Astrocyte of the cerebellum (primary cell): Measurements from ENCODE around the gene AANAT.

ENCODE experiments used
- DNase-seq: peaks from one replicate; pipeline ENCODE4 v3.0.0-alpha.2; 2011; ENCODE audit warnings: low read depth
- H3K4me3 ChIP-seq: 2 replicates; pipeline ENCODE4 v1.5.1; 2011; ENCODE audit warnings: mild to moderate bottlenecking, low read depth, low read length, moderate library complexity
- CTCF ChIP-seq: IDR thresholded peaks from 2 replicates; pipeline ENCODE4 v1.5.1; 2012; ENCODE audit warnings: low read length, low read depth, moderate library complexity, mild to moderate bottlenecking; ENCODE audit errors: missing control alignments
- in situ Hi-C: cut with HindIII; loops from 2 replicates; pipeline ENCODE4 v1.10.0; 2017; ENCODE audit warnings: low sequenced_read_pairs

AANAT gene

DNA sequence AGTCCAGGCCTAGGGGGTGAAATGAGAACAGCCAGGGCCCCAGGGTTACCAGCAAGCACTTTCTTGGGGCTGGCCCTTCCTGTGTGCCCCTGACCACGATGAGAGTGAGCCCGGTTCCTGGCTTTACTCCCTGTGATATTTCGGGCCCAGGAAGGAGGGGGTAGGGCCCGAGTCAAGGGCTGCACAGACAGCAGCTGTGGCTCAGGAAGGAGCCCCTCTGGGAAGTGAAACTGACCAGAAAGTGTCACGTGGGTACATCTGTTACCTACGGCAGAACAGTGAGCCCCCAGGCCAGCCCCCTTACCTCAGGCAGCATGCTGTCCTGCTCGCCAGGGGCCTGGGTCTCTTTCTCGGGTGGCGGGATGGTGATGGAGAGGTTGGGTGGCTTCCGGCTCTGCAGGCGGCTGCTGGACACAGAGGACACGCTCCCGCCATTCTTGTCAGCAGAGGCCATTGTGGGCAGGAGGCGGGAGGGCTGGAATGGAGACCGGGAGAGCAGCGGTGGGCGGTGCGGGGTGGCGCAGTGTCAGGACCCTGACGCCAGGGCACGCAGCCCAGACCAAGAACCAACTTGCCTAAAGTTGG, 13.8 kb downstream of the AANAT start:
- in situ Hi-C loops, result no loop called here
- no peak for DNase-seq

DNA sequence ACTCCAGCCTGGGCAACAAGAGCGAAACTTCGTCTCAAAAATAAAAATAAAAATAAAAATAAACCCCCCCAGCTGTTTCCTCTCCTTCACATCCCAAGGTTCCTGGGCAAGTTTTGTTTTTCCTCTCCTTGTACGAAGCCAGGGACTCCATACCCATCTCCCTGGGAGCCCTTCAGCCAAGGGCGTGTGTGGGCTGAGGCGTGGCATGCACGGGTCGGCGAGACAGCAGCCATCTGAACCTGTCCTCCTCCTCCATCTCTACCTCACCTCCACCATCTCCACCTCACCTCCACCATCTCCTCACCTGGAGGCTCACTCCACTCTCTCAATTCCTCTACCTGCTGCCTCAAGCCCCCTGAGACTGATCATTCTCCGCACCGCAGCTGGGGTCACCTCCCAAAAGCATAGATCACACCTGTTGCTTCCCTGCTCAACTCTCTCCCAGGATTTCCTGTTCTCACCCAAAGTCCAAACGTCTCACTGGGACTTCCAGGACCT, 16.9 kb downstream of the AANAT start:
- TF ChIP-seq CTCF, result no peak
- in situ Hi-C loops, result no loop called here
- DNase-seq, result no peak
- H3K4me3 ChIP-seq, result no peak overlapping the region

More for the DNA sequence above, 13.8 kb downstream of the AANAT start:
- H3K4me3 ChIP-seq, result no peak overlapping the region
- no peak for TF ChIP-seq CTCF

DNA sequence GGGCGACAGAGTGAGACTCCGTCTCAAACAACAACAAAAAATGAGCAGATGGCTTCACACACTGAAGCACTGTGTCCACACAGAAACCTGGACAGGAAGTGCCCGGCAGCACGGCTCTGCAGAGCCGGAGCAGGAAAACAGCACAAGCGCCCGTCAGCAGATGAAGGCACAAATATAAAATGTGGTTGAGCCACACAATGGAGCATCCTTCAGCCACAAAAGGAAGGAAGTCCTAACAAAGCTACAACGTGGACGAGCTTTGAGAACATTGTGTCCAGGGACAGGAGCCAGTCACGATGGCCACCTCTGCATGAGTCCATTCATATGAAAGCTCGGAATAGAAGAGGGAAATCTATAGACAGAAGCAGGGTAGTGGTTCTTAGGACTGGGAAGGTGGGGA, 18.2 kb downstream of the AANAT start:
- DNase-seq, result no peak
- H3K4me3 ChIP-seq, result no peak overlapping the region
- in situ Hi-C loops, result no loop called here
- TF ChIP-seq CTCF, result no peak

DNA sequence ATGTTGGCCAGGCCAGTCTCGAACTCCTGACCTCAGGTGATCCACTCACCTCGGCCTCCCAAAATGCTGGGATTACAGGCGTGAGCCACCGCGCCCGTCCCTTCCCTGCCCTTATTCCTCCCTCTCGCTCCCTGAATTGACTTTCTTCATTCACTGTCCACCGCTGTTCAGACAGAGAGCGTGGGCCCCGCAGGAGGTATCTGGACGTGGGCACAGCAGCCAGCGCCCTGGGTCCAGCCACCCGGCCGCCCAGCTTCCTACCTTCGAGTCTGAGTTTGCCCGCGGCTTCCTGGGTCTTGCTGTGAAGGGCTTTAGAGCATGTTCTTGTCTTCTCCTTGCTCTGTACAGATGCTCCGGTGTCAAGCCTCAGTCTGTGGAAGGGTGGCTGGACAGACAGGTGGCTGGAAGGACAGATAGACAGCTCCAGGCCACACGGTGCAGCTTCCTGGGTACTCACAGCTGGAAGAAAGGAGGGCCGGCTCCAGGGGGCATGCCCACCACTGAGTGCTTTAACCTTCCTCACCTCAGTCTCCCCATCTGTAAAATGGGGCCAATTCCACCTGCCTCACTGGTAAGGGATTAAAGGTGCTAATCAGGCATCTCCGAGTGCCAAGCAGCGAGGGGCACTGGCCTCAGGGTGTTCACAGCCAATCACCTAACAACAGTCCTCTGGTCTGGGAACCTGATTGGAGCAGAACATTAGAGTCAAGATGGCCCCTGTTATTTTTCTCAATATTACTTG, 20.2 kb downstream of the AANAT start:
- in situ Hi-C loops, result no loop called here
- no peak for DNase-seq
- TF ChIP-seq CTCF, result no peak
- no peak overlapping the region for H3K4me3 ChIP-seq

GRCh38 chr17:76490112-76490710, 22.8 kb downstream of the AANAT start:
- no peak overlapping the region for H3K4me3 ChIP-seq
- TF ChIP-seq CTCF, result no peak
- DNase-seq, result no peak
- in situ Hi-C loops, result no loop called here

DNA sequence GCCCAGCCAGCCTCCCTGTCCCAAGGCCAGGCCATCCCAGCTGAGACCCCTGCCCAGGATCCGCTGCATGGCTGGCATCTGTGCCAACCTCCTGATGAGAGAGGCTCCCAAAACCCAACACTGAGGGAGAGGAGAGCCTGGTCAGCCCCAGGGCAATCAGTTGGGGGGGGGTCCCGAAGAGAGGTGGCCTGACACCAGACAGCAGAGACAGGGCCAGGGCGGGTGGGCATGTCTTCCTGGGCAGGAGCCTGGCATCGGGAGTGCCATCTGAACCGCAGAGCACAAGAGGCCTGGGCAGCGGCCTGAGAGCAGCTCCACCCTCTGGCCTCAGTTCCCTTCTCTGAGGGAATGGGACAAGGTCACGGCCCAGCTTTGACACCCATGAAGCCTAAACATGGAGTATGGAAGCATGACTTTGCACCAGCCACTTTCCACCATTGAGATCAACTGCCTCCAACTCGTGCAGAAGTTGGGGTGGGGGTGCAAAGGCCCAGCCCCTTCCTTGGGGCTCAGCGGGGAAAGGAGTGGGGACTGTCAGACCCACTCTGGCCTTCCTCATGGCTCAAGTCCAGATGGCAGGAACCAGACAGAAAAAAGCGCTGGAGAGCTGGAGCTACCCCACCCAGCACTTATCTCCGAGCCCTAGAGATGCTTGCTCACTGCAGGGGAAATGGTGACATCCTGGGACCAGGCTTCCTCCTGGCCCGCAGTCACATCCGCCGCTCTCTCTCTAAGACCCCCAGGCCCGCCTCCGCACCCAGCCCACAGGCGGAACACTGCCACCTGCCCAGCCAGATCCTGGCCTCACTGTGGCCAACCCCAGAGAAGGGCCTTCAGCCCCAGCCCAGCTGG, 24.1 kb downstream of the AANAT start:
- H3K4me3 ChIP-seq, result no peak overlapping the region
- in situ Hi-C loops, result no loop called here
- TF ChIP-seq CTCF, result no peak
- no peak for DNase-seq
